ENCODE results near the gene FIGNL1. TPM values are rescaled to one million over a fixed set of nuclear protein-coding genes. Genes with fewer than 3 reads are reported as not detected.

Gene FIGNL1
- total and polyA plus RNA-seq, 2 donors (not counting 3 experiments of a cell fraction or from before 2014, with no cell fraction given), result 20.8 to 49.3 TPM

DNA sequence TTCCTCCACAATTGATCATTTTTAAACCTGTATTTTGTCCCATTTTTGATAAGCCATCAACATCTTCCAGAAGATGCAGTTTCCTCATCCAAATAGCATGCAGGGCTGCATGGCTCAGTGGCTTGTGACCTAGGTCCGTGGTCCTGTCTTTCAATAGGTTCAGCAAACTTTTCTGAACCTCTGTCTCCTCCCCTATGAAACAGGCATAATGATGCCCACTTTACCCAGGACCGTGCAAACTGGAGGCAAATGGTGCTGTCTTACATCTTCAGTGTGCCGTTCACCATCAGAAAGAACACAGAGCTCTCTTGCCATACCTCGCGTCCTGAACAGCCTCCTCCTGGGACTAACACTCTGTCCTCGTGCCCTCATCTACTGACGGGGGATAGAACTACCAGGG, 22.3 kb upstream of the FIGNL1 start:
- FAIRE-seq, result no peak
- H3K4me3 ChIP-seq (replicated peaks in 1 of 3; ENCODE audit: insufficient read depth in 1 of 3, low read depth in 1 of 3, low read length in 3 of 3), result no peak overlapping the region
- no peaks in the 10 kb centered on the region for H3K9me1 ChIP-seq (replicated peaks; ENCODE audit: control insufficient read depth, extremely low read depth, insufficient read depth, low read length)
- peaks cover 4% of the 10 kb centered on the region for H3K4me1 ChIP-seq (ENCODE audit: control insufficient read depth, extremely low read depth, insufficient read depth, low read length)
- CTCF ChIA-PET, result interaction anchor here (1.0 to 1.2 kb wide), 2 partner anchors 203 to 267 kb away, joined by 3 read pairs; no protein-coding TSS in a partner anchor
- POLR2A ChIA-PET, result no interaction called here
- TF ChIP-seq, protein P1, sequence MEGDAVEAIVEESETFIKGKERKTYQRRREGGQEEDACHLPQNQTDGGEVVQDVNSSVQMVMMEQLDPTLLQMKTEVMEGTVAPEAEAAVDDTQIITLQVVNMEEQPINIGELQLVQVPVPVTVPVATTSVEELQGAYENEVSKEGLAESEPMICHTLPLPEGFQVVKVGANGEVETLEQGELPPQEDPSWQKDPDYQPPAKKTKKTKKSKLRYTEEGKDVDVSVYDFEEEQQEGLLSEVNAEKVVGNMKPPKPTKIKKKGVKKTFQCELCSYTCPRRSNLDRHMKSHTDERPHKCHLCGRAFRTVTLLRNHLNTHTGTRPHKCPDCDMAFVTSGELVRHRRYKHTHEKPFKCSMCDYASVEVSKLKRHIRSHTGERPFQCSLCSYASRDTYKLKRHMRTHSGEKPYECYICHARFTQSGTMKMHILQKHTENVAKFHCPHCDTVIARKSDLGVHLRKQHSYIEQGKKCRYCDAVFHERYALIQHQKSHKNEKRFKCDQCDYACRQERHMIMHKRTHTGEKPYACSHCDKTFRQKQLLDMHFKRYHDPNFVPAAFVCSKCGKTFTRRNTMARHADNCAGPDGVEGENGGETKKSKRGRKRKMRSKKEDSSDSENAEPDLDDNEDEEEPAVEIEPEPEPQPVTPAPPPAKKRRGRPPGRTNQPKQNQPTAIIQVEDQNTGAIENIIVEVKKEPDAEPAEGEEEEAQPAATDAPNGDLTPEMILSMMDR (IDR thresholded peaks at IDR 0.05; ENCODE audit: extremely low read depth in 1 of 2, insufficient read depth in 1 of 2, low read depth in 1 of 2, low read length in 2 of 2), result no peak
- TF ChIP-seq MYC (IDR thresholded peaks at IDR 0.05; ENCODE audit: low read depth, low read length) (no peak), GATA2 (IDR thresholded peaks at IDR 0.05; ENCODE audit: insufficient read depth, insufficient read length, low read depth, low read length) (no peak), JUN (IDR thresholded peaks at IDR 0.05; ENCODE audit: borderline replicate concordance, insufficient read depth, insufficient read length, low read depth) (no peak), POLR2AphosphoS5 (IDR thresholded peaks at IDR 0.05; ENCODE audit: insufficient read depth, low read depth, low read length) (no peak), MAX (IDR thresholded peaks at IDR 0.05; ENCODE audit: insufficient read depth, insufficient read length) (no peak), EZH2 (IDR thresholded peaks at IDR 0.05; ENCODE audit: borderline replicate concordance, low read depth, low read length, severe bottlenecking) (no peak), FOS (IDR thresholded peaks at IDR 0.05; ENCODE audit: borderline replicate concordance, insufficient read depth, low read length) (no peak), POLR2A (IDR thresholded peaks at IDR 0.05; ENCODE audit: low read depth, low read length) (no peak)
- dilution Hi-C loops (cut with MboI; ENCODE audit: extremely low pct_ligation_motif_present, low sequenced_read_pairs) (no loop called here), intact Hi-C loops (cut with micrococcal nuclease) (no loop called here)
- DNase-seq (ENCODE audit: low read depth, low spot score), result no peak
- H3K27ac ChIP-seq (ENCODE audit: insufficient read depth, low read depth, low read length), result no peak overlapping the region
- no peaks in the 10 kb centered on the region for H3K36me3 ChIP-seq (ENCODE audit: control insufficient read depth in 2 of 2, extremely low read depth in 1 of 2, insufficient read depth in 2 of 2, low read length in 2 of 2)
- no peaks in the 10 kb centered on the region for H4K20me1 ChIP-seq (replicated peaks; ENCODE audit: control insufficient read depth, extremely low read depth, insufficient read depth, low read length)
- BruUV-seq (replicated peaks), result no TSS peak
- H3K4me2 ChIP-seq (ENCODE audit: insufficient read depth, low read length), result no peak overlapping the region
- no peaks in the 10 kb centered on the region for H3K27me3 ChIP-seq (ENCODE audit: control insufficient read depth in 2 of 2, insufficient read depth in 2 of 2, low read length in 2 of 2)
- H2AFZ ChIP-seq (ENCODE audit: low read depth, low read length), result no peak overlapping the region
- no peaks in the 10 kb centered on the region for H3K79me2 ChIP-seq (ENCODE audit: control insufficient read depth, insufficient read depth, low read length)
- no peak overlapping the region for H3K9ac ChIP-seq (replicated peaks; ENCODE audit: extremely low read depth, insufficient read depth, low read length)
- no peaks in the 10 kb centered on the region for H3K9me3 ChIP-seq (replicated peaks; ENCODE audit: control insufficient read depth, insufficient read depth, low read length)

Measured in endothelial cell of umbilical vein (primary cell).